HAP-1 (cell line): ENCODE results near the gene SEC14L6.

ENCODE experiments used
- DNase-seq, 2 experiments: peaks; one replicate each; pipeline ENCODE4 v3.0.0-alpha.2; 2016 to 2020; ENCODE audit warnings: low spot score in 2 of 2
- H3K27me3 ChIP-seq: fragments of 250-450 bp; sonication (Bioruptor Pico); 2 replicates; pipeline ENCODE4 v1.5.1; 2020; ENCODE audit warnings: low read depth, mild to moderate bottlenecking, moderate library complexity
- H3K36me3 ChIP-seq: fragments of 250-450 bp; sonication (Bioruptor Pico); replicated peaks from 2 replicates; pipeline ENCODE4 v1.5.1; 2020; ENCODE audit warnings: mild to moderate bottlenecking
- H3K4me1 ChIP-seq: fragments of 250-450 bp; sonication (Bioruptor Pico); 2 replicates; pipeline ENCODE4 v1.5.1; 2020; ENCODE audit warnings: mild to moderate bottlenecking
- H3K4me3 ChIP-seq: fragments of 250-450 bp; sonication (Bioruptor Pico); 2 replicates; pipeline ENCODE4 v1.5.1; 2020; ENCODE audit warnings: mild to moderate bottlenecking, moderate library complexity
- H3K9me3 ChIP-seq: fragments of 250-450 bp; sonication (Bioruptor Pico); 2 replicates; pipeline ENCODE4 v1.5.1; 2020; ENCODE audit warnings: mild to moderate bottlenecking, moderate library complexity
- in situ Hi-C: fragments of 300-500 bp; cut with MboI; formaldehyde crosslinking; loops from 3 replicates; pipeline ENCODE4 v1.14.3; 2020; ENCODE audit warnings: low sequenced_read_pairs, inconsistent platforms, mixed read lengths

The SEC14L6 gene

GRCh38 chr22:30539368-30539767 lies 7.2 kb downstream of the SEC14L6 start:
- in situ Hi-C loops = no loop called here

GRCh38 chr22:30538280-30538679 lies 8.3 kb downstream of the SEC14L6 start:
- Histone ChIP-seq H3K4me3 (no peak overlapping the region), H3K9me3 (no peaks in the 10 kb centered on the region), H3K36me3 (no peaks in the 10 kb centered on the region), H3K4me1 (no peaks in the 10 kb centered on the region), H3K27me3 (no peaks in the 10 kb centered on the region)
- DNase-seq = no peak
- in situ Hi-C loops = no loop called here

More at GRCh38 chr22:30539368-30539767, 7.2 kb downstream of the SEC14L6 start:
- Histone ChIP-seq H3K4me1 (no peaks in the 10 kb centered on the region), H3K4me3 (no peak overlapping the region), H3K36me3 (no peaks in the 10 kb centered on the region), H3K27me3 (peaks cover 4% of the 10 kb centered on the region; the same call in 1 of the 2 replicates), H3K9me3 (no peaks in the 10 kb centered on the region)
- no peak for DNase-seq

GRCh38 chr22:30537083-30537731 lies 9.3 kb downstream of the SEC14L6 start:
- H3K9me3 ChIP-seq = no peaks in the 10 kb centered on the region
- DNase-seq = no peak
- no peaks in the 10 kb centered on the region for H3K27me3 ChIP-seq
- H3K4me1 ChIP-seq = no peaks in the 10 kb centered on the region
- H3K36me3 ChIP-seq = no peaks in the 10 kb centered on the region
- in situ Hi-C loops = no loop called here
- H3K4me3 ChIP-seq = no peak overlapping the region

- H3K9me3 ChIP-seq = no peaks in the 10 kb centered on the region
- H3K36me3 ChIP-seq = no peaks in the 10 kb centered on the region
- DNase-seq = no peak
- H3K27me3 ChIP-seq = no peaks in the 10 kb centered on the region
- in situ Hi-C loops = no loop called here
- H3K4me3 ChIP-seq = no peak overlapping the region
- no peaks in the 10 kb centered on the region for H3K4me1 ChIP-seq
Measured at GRCh38 chr22:30535182-30535581, 11.4 kb downstream of the SEC14L6 start.

- H3K9me3 ChIP-seq = no peaks in the 10 kb centered on the region
- H3K36me3 ChIP-seq = no peaks in the 10 kb centered on the region
- no peaks in the 10 kb centered on the region; the same call in 1 of the 2 replicates for H3K27me3 ChIP-seq
- H3K4me3 ChIP-seq = no peak overlapping the region
- in situ Hi-C loops = no loop called here
- no peak for DNase-seq
- H3K4me1 ChIP-seq = no peaks in the 10 kb centered on the region
Measured at GRCh38 chr22:30531651-30532608, 14.6 kb downstream of the SEC14L6 start.

- no peak for DNase-seq
- no peaks in the 10 kb centered on the region; the same call in 1 of the 2 replicates for H3K27me3 ChIP-seq
- H3K9me3 ChIP-seq = no peaks in the 10 kb centered on the region
- H3K4me3 ChIP-seq = no peak overlapping the region
- no peaks in the 10 kb centered on the region for H3K36me3 ChIP-seq
- no peaks in the 10 kb centered on the region for H3K4me1 ChIP-seq
- in situ Hi-C loops = no loop called here
Measured at GRCh38 chr22:30526656-30527055, 19.9 kb downstream of the SEC14L6 start.

- Histone ChIP-seq H3K36me3 (no peaks in the 10 kb centered on the region), H3K4me1 (no peaks in the 10 kb centered on the region), H3K4me3 (no peak overlapping the region), H3K27me3 (no peaks in the 10 kb centered on the region; the same call in 1 of the 2 replicates), H3K9me3 (no peaks in the 10 kb centered on the region)
- no peak for DNase-seq
- in situ Hi-C loops = no loop called here
Measured at GRCh38 chr22:30523646-30524489, 22.7 kb downstream of the SEC14L6 start.

- Histone ChIP-seq H3K4me3 (no peak overlapping the region), H3K9me3 (no peaks in the 10 kb centered on the region), H3K27me3 (no peaks in the 10 kb centered on the region), H3K4me1 (no peaks in the 10 kb centered on the region), H3K36me3 (no peaks in the 10 kb centered on the region)
- no peak for DNase-seq
- in situ Hi-C loops = no loop called here
Measured at GRCh38 chr22:30521368-30522156, 25.0 kb downstream of the SEC14L6 start.

- H3K27me3 ChIP-seq = no peaks in the 10 kb centered on the region
- no peak for DNase-seq
- H3K36me3 ChIP-seq = no peaks in the 10 kb centered on the region
- no peaks in the 10 kb centered on the region for H3K4me1 ChIP-seq
- in situ Hi-C loops = no loop called here
- no peak overlapping the region for H3K4me3 ChIP-seq
- H3K9me3 ChIP-seq = no peaks in the 10 kb centered on the region
Measured at GRCh38 chr22:30519842-30520425, 26.6 kb downstream of the SEC14L6 start.

GRCh38 chr22:30516731-30517130 lies 29.8 kb downstream of the SEC14L6 start:
- Histone ChIP-seq H3K36me3 (no peaks in the 10 kb centered on the region), H3K4me1 (no peaks in the 10 kb centered on the region), H3K27me3 (no peaks in the 10 kb centered on the region), H3K9me3 (no peaks in the 10 kb centered on the region), H3K4me3 (no peak overlapping the region)
- in situ Hi-C loops = no loop called here
- DNase-seq = no peak

- Histone ChIP-seq H3K4me1 (no peaks in the 10 kb centered on the region), H3K36me3 (no peaks in the 10 kb centered on the region), H3K27me3 (no peaks in the 10 kb centered on the region), H3K9me3 (no peaks in the 10 kb centered on the region), H3K4me3 (no peak overlapping the region)
- in situ Hi-C loops = no loop called here
- DNase-seq = no peak
Measured at GRCh38 chr22:30516273-30516672, 30.3 kb downstream of the SEC14L6 start.

GRCh38 chr22:30514252-30514651 lies 32.3 kb downstream of the SEC14L6 start:
- in situ Hi-C loops = no loop called here
- no peaks in the 10 kb centered on the region for H3K27me3 ChIP-seq
- H3K4me1 ChIP-seq = no peaks in the 10 kb centered on the region
- no peak for DNase-seq
- no peaks in the 10 kb centered on the region for H3K9me3 ChIP-seq
- H3K4me3 ChIP-seq = no peak overlapping the region
- no peaks in the 10 kb centered on the region for H3K36me3 ChIP-seq

GRCh38 chr22:30513462-30513861 lies 33.1 kb downstream of the SEC14L6 start:
- Histone ChIP-seq H3K4me3 (no peak overlapping the region), H3K9me3 (no peaks in the 10 kb centered on the region), H3K36me3 (no peaks in the 10 kb centered on the region), H3K4me1 (no peaks in the 10 kb centered on the region), H3K27me3 (no peaks in the 10 kb centered on the region)
- in situ Hi-C loops = no loop called here
- no peak for DNase-seq
